ENCODE results near the gene SYMPK.

SYMPK gene

DNA sequence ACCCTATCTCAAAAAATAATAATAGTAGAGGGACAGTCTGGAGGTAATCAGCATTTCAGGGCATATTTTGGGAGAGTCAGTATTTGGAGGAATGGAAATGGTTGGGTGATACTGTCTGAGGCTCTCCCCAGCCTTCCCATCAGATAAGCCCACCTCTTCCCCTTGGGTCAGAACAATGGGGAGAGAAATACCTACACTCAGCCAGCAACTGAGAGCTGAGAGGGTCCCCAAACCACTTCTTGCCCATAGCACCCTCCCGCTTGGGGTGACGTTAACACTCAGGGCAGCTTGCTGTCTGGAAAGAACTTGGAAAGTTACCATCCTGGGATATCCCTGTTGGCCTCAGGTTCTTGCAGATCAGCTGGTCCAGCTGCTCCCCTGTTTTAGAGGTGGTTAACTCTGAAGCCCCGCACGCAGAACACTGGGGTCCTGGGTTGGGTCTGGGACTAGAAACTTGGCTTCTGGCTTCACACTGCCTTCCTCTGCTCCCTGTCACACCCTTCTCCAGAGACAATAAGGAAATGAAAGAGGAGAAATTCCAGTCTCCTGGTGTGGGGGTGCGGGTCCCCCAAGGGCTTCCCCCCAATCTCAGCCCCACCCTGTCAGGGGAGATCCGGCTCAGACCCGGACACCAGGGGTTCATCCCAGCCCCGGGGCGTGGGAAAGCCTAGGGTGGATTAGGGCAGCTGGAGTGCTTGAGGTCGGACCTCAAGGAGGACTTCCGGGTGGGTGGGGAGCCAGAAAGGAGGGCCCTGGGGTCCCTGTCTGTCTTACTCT lies 3.6 kb upstream of the SYMPK start:
- DNase-seq, result no peak

DNA sequence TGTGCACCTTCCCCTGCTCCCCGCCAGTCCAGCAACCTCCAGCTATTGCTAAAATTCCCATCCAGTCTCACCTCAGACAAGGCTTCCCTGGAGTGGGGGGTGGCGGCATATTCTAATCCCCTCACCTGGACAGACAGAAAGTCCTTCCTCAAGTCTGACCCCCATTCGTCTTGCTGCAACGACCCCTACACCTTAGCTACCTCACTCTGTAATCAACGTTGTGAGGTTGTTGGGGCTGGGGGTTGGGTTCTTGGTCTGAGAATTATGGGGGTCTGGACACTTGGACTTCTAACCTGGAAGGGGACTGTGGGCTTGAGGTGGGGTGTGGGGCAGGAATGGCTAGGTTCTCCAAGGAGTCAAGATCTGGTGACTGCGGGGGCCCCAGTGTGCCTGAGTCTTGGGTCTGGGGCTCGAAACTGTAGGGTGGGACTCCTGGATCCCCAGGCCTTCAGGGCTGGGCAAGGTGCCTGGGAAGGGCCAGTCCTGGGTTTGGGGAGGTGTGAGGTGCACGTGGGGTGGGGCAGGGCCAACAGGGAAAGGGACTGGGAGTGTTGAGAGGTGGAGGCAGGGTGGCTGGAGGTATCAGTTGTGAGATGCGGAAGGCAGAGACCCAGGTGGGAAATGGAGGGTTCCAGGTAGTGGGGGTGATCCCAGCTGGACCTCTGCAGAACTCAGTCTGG lies 2.5 kb upstream of the SYMPK start:
- DNase-seq, result no peak

DNA sequence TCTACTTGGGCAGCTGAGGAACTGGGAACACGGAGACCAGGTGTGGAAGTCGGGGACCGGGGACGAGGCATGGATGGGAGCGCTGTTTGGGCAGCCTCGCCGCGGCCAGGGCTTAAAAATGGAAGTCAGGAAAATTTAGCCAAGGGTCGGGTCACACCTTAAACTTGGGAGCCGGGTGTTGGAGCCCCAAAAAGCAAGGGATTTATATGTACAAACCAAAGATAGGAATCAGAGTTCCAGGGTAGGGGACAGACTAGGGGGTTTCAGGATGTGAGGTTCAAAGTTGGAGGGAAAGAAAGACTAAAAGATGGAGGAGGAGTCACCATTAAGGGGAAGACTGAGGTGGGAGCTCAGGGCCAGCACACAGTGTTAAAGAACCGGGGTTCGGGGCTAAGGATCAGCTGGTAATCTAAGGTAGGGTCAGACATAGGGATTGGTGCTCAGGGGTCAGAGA lies 1.7 kb upstream of the SYMPK start:
- DNase-seq, result no peak

DNA sequence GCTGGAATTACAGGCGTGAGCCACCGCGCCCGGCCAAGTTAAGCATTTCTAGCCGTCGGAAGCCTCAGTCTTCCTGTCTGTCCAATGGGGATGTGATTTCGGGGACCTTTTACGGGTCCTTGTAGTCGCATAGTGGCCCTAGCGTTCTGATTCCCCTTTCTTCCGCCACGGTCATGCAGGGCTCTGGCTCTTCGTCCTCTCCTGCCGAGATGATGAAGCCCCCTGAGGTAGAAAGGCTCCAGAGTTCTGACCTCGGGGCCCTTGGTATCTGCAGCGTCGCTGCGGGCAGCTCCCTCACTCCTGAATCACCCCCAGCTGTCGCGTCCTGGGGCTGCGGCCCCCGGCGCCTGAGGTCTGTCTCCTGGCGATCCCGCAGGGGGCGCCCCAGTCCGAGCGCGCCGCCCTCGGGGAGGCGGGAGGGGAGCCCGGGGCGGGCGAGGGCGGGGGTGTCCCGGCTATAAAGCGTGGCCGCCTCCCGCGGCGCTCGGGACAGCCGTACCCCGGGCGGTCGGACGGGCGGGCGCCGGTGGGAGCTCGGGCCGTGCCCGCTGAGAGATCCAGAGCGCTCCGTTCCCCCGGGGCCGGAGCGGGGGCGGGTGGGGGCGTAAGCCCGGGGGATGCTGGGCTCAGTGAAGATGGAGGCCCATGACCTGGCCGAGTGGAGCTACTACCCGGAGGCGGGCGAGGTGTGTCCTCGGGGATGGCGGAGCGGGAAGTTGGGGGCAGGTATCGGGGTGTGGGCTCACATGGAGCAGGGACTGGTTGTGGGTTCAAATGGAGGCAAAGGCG lies 1.1 kb upstream of the SYMPK start, which contains the start of gene FOXA3:
TSS of gene FOXA3 (plus strand) at position 487 of the 789 bp plus-strand sequence. CDS start at position 618, 131 bp downstream.
- DNase-seq, result no peak

GRCh38 chr19:45863335-45863839 lies 440 bp upstream of the SYMPK start:
- DNase-seq, result no peak

- DNase-seq, result no peak
Measured at GRCh38 chr19:45862271-45862563, 730 bp downstream of the SYMPK start.

DNA sequence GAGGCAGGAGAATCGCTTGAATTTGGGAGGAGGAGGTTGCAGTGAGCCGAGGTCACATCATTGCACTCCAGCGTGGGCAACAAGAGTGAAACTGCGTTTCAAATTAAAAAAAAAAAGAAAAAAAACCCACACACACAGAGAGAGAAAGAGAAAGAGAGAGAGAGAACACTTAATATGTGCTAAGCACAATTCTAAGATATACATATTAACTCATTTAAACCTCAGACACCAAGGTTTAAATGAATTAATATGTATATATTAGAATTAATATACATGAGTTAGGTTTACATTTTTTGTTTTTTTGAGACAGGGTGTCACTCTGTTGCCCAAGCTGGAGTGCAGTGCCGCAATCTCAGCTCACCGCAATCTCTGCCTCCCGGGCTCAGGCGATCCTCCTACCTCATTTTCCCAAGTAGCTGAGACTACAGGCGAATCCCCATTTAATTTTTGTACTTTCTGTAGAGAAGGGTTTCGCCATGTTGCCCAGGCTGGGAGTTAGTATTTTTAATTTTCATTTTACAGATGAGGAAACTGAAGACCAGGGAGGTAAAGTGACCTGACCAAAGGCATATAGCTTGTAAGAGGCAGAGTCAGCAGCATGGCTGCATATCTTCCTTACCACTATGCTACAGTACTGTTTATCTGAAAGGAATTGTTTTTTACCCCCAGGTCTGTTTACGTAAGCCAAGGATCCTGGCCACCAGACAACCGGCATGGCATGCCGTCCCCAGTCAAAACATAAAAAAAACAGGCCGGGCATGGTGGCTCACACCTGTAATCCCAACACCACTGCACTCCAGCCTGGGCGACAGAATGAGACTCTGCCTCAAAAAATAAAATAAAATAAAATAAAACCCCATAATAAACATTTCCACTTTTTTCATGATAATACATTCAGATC lies 2.3 kb downstream of the SYMPK start:
- no peak for DNase-seq

DNA sequence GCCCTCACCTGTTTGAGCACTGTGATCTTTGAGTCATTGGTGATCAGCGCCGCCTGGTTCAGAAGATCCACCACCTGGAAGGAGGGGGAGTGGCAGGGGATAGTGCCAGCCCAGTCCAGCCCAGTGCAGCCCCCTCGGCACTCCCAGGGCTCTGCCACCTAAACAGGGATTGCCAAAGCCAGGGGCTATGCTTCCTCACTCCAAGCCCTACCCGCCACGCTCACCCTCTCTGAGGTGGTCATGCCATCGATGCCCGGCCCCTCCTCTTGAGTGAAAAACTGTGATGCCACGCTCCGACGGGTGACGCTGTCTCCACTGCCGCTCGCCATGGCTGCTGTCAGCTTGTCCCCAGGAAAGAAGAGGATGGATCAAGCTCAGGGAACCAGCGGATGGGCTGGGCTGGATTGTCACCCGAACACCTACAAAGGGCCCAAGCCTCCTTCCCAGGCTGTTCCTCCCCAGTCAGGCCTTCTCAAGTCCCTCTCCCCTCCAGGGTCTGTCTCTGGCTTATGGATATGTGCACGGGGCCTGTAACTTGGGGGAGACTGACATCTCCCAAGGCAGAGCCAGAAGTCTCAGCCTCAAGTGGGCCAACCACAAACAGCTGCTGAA lies 8.7 kb downstream of the SYMPK start:
- no peak for DNase-seq

DNA sequence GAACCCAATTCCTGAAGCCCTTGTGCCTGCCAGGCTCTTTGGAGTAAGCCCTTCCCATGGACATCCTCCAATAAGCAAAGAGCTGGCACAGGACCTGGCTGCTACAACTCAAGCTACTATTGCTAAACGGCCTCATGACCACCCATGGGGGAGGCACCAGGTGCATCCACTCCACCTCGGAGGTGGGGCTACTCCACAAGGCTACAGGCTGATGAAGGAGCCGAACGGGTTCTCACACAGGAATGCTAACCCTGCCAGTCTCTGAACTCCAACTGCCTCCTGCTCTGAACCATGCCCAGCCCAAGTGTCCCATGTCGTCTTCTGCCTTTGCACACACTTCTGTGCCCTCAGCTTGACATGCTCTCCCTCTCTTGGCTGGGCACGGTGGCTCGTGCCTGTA lies 10.0 kb downstream of the SYMPK start:
- no peak for DNase-seq

- no peak for DNase-seq
Measured at GRCh38 chr19:45852145-45852750, 10.7 kb downstream of the SYMPK start.

- DNase-seq, result no peak
Measured at GRCh38 chr19:45848922-45849321, 14.0 kb downstream of the SYMPK start.

- no peak for DNase-seq
Measured at GRCh38 chr19:45847663-45848062, 15.3 kb downstream of the SYMPK start.

- no peak for DNase-seq
Measured at GRCh38 chr19:45842198-45842597, 20.7 kb downstream of the SYMPK start.

GRCh38 chr19:45834970-45835369 lies 28.0 kb downstream of the SYMPK start:
- DNase-seq, result no peak

DNA sequence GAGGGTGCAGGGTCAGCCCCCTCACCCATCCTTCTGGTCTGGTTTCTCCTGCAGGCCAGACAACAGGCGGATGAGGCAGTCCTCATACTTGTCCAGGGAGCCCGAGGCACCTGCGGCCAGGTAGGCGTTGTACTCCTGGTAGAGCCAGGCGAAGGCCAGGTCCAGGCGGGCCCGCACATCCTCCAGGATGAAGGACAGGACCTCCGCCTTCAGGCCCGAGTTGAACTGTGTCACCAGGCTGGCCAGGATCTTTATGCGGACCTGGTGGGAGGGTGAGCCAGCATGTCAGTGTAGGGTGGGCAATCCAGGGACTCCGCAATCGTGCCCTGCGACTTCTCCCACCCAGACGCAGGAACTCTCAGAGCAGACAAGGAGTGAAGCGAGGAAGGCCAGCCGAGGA lies 34.0 kb downstream of the SYMPK start:
- DNase-seq, result no peak

DNA sequence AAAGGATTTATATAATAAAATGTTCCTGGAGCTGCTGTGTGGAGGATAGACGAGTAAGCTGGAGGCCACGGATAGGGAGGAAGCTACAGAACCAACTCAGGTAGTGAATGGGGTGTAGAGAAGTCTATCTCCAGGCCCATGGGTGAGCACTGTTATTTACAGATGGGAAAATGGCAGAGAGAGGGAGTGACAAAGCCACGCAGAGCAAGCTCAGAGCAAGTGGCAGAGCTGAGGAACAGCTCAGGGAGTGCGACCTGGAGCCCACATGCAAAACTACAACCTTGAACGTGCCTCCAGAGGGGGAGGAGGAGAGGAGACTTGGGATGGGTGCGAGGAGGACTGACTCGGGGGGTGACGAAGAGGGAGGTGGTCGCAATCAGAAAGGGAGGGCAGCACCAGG lies 34.4 kb downstream of the SYMPK start:
- DNase-seq, result no peak

- DNase-seq, result no peak
Measured at GRCh38 chr19:45827459-45828093, 35.4 kb downstream of the SYMPK start.

DNA sequence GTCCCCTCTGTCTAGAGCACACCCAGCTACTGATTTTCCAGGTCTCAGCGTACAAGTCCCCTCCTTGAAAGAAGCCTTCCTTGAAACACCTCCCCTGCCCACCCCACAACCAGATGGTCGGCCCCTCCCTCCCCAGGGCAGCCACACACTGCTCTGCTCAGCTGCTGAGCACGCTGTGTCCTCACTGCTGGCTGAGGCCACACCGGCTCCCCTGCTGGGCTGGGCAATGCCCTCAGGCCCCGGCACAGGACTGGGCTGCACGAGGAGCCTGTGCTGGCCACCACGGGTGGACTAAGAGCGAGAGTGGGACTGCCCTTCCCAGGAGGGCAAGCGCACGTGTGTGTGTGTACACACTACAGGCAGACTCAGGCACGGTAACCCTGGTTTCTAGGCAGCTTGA lies 36.0 kb downstream of the SYMPK start:
- no peak for DNase-seq

GRCh38 chr19:45825917-45826893 lies 36.7 kb downstream of the SYMPK start:
- no peak for DNase-seq

GRCh38 chr19:45825263-45825605 lies 37.7 kb downstream of the SYMPK start:
- no peak for DNase-seq

Data from NCI-H524 treated with DMSO at 0.1 percent for 48 hours (cell line).